Neural cell (in vitro differentiated cells): ENCODE measurements around the gene C11orf68.

Experiments used
- EP300 ChIP-seq: fragments of 450-650 bp; conservative IDR thresholded peaks from 2 replicates; pipeline ENCODE4 v1.6.1; 2014; ENCODE audit warnings: antibody characterized with exemption, mild to moderate bottlenecking, moderate library complexity; ENCODE audit not compliant: poor library complexity, severe bottlenecking
- EZH2 ChIP-seq: fragments of 200-600, 300-800 bp; shearing (Covaris generic), sonication (generic); IDR thresholded peaks from 2 replicates; pipeline ENCODE4 v1.6.1; 2014; ENCODE audit warnings: antibody characterized with exemption, low read length, borderline replicate concordance, mild to moderate bottlenecking; ENCODE audit not compliant: insufficient read depth, poor library complexity, severe bottlenecking
- MXI1 ChIP-seq: fragments of 450-650 bp; conservative IDR thresholded peaks from 2 replicates; pipeline ENCODE4 v1.6.1; 2014; ENCODE audit warnings: antibody characterized with exemption, mild to moderate bottlenecking; ENCODE audit not compliant: poor library complexity, severe bottlenecking
- POLR2AphosphoS5 ChIP-seq: IDR thresholded peaks from 2 replicates; pipeline ENCODE4 v1.6.1; 2012
- RAD21 ChIP-seq: fragments of 450-650 bp; conservative IDR thresholded peaks from 2 replicates; pipeline ENCODE4 v1.6.1; 2014; ENCODE audit warnings: antibody characterized with exemption, mild to moderate bottlenecking, moderate library complexity
- SMC3 ChIP-seq: fragments of 450-650 bp; conservative IDR thresholded peaks from 2 replicates; pipeline ENCODE4 v1.6.1; 2014; ENCODE audit warnings: antibody characterized with exemption, mild to moderate bottlenecking, moderate library complexity; ENCODE audit not compliant: poor library complexity
- TAF1 ChIP-seq: IDR thresholded peaks from 2 replicates; pipeline ENCODE4 v1.6.1; 2012; ENCODE audit warnings: low read depth
- TF ChIP-seq, protein P1 (sequence below): fragments of 450-650 bp; IDR thresholded peaks from 2 replicates; pipeline ENCODE4 v1.5.1; 2014; ENCODE audit warnings: antibody characterized with exemption, mild to moderate bottlenecking, moderate library complexity; ENCODE audit not compliant: poor library complexity, severe bottlenecking
- TF ChIP-seq, protein P2 (sequence below): IDR thresholded peaks from 2 replicates; pipeline ENCODE4 v1.6.1; 2012; ENCODE audit warnings: borderline replicate concordance

DNA sequence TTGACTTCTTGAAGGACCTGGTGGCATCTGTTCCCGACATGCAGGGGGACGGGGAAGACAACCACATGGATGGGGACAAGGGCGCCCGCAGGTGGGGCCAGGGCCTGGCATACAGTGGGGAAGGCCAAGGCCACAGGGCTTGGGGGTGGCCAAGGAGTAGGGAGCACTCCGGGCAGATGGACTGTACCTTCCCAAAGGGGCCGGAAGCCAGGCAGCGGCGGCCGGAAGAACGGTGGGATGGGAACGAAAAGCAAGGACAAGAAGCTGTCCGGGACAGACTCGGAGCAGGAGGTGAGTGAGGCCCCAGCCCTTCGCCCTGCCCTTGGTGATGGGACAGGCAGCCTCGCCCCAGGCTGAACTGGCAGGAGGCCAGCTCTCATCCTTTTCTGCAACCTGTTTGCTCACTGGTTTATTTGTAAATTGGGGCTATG lies 1.5 kb upstream of the C11orf68 start:
- TF ChIP-seq, protein P1, sequence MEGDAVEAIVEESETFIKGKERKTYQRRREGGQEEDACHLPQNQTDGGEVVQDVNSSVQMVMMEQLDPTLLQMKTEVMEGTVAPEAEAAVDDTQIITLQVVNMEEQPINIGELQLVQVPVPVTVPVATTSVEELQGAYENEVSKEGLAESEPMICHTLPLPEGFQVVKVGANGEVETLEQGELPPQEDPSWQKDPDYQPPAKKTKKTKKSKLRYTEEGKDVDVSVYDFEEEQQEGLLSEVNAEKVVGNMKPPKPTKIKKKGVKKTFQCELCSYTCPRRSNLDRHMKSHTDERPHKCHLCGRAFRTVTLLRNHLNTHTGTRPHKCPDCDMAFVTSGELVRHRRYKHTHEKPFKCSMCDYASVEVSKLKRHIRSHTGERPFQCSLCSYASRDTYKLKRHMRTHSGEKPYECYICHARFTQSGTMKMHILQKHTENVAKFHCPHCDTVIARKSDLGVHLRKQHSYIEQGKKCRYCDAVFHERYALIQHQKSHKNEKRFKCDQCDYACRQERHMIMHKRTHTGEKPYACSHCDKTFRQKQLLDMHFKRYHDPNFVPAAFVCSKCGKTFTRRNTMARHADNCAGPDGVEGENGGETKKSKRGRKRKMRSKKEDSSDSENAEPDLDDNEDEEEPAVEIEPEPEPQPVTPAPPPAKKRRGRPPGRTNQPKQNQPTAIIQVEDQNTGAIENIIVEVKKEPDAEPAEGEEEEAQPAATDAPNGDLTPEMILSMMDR = no peak
- no peak for TF ChIP-seq EZH2
- TF ChIP-seq TAF1 = no peak
- TF ChIP-seq, protein P2, sequence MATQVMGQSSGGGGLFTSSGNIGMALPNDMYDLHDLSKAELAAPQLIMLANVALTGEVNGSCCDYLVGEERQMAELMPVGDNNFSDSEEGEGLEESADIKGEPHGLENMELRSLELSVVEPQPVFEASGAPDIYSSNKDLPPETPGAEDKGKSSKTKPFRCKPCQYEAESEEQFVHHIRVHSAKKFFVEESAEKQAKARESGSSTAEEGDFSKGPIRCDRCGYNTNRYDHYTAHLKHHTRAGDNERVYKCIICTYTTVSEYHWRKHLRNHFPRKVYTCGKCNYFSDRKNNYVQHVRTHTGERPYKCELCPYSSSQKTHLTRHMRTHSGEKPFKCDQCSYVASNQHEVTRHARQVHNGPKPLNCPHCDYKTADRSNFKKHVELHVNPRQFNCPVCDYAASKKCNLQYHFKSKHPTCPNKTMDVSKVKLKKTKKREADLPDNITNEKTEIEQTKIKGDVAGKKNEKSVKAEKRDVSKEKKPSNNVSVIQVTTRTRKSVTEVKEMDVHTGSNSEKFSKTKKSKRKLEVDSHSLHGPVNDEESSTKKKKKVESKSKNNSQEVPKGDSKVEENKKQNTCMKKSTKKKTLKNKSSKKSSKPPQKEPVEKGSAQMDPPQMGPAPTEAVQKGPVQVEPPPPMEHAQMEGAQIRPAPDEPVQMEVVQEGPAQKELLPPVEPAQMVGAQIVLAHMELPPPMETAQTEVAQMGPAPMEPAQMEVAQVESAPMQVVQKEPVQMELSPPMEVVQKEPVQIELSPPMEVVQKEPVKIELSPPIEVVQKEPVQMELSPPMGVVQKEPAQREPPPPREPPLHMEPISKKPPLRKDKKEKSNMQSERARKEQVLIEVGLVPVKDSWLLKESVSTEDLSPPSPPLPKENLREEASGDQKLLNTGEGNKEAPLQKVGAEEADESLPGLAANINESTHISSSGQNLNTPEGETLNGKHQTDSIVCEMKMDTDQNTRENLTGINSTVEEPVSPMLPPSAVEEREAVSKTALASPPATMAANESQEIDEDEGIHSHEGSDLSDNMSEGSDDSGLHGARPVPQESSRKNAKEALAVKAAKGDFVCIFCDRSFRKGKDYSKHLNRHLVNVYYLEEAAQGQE = no peak
- no peak for TF ChIP-seq MXI1
- no peak for TF ChIP-seq EP300
- no peak for TF ChIP-seq RAD21
- no peak for TF ChIP-seq POLR2AphosphoS5
- no peak for TF ChIP-seq SMC3
